ENCODE measurements around the gene PLEKHN1.

Gene PLEKHN1

DNA sequence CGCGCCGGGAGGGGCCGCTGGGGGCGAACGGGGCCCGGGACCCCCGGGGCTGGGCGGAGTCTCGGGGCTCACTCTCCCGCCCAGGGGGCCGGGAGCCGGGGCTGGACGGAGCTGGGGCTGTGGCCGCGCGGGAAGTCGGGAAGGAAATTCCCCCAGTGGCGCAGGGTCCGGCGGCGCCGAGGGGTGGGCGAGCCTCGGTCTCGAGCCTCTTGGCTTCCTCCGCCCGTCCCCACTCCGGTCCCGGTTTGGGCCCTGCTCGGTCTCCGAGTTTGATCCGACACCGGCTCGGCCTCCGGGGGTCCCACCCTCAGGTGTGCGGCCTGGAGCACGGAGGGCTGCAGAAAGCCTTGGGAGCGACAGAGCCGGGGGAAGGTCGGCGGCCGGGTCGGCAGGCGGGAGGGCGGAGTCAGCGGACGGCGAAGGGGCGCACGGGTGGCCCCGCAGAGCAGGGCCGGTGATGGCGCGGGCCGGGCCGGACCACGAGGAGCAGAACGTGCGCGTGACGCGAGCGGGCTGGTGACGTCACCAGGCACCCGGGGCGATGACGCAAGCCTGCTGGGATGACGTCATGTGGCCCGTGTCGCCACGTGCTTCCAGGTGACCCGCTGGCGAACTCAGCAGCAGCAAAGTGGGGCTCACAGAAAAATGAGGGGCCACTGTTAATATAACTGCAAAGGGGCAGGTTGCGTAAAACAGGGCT lies 34.2 kb downstream of the PLEKHN1 start (continued):
- TF ChIP-seq ZNF391 (tag by site-specific recombination; IDR thresholded peaks at IDR 0.05; ENCODE audit: borderline replicate concordance, low read depth): peak; percentile 98; the same call in 1 of the 2 replicates
- TF ChIP-seq ZNF223 (tag by site-specific recombination; IDR thresholded peaks at IDR 0.05): peak; percentile 37; the same call in 1 of the 2 replicates
- TF ChIP-seq ZNF549 (tag by site-specific recombination; IDR thresholded peaks at IDR 0.05): no peak
- TF ChIP-seq ZNF48 (tag by site-specific recombination; IDR thresholded peaks at IDR 0.05): no peak
- TF ChIP-seq, protein P1, sequence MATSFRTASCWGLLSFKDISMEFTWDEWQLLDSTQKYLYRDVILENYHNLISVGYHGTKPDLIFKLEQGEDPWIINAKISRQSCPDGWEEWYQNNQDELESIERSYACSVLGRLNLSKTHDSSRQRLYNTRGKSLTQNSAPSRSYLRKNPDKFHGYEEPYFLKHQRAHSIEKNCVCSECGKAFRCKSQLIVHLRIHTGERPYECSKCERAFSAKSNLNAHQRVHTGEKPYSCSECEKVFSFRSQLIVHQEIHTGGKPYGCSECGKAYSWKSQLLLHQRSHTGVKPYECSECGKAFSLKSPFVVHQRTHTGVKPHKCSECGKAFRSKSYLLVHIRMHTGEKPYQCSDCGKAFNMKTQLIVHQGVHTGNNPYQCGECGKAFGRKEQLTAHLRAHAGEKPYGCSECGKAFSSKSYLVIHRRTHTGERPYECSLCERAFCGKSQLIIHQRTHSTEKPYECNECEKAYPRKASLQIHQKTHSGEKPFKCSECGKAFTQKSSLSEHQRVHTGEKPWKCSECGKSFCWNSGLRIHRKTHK (tag by site-specific recombination; IDR thresholded peaks at IDR 0.05): no peak
- TF ChIP-seq, protein P2, sequence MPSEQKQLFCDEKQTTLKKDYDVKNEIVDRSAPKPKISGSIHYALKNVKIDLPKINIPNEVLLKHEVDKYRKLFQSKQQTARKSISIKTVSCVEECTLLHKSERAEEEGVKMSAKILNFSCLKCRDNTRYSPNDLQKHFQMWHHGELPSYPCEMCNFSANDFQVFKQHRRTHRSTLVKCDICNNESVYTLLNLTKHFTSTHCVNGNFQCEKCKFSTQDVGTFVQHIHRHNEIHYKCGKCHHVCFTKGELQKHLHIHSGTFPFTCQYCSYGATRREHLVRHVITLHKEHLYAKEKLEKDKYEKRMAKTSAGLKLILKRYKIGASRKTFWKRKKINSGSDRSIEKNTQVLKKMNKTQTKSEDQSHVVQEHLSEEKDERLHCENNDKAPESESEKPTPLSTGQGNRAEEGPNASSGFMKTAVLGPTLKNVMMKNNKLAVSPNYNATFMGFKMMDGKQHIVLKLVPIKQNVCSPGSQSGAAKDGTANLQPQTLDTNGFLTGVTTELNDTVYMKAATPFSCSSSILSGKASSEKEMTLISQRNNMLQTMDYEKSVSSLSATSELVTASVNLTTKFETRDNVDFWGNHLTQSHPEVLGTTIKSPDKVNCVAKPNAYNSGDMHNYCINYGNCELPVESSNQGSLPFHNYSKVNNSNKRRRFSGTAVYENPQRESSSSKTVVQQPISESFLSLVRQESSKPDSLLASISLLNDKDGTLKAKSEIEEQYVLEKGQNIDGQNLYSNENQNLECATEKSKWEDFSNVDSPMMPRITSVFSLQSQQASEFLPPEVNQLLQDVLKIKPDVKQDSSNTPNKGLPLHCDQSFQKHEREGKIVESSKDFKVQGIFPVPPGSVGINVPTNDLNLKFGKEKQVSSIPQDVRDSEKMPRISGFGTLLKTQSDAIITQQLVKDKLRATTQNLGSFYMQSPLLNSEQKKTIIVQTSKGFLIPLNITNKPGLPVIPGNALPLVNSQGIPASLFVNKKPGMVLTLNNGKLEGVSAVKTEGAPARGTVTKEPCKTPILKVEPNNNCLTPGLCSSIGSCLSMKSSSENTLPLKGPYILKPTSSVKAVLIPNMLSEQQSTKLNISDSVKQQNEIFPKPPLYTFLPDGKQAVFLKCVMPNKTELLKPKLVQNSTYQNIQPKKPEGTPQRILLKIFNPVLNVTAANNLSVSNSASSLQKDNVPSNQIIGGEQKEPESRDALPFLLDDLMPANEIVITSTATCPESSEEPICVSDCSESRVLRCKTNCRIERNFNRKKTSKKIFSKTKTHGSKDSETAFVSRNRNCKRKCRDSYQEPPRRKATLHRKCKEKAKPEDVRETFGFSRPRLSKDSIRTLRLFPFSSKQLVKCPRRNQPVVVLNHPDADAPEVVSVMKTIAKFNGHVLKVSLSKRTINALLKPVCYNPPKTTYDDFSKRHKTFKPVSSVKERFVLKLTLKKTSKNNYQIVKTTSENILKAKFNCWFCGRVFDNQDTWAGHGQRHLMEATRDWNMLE (tag by site-specific recombination; conservative IDR thresholded peaks at IDR 0.05; ENCODE audit: low read depth): no peak; the same call in 1 of the 2 replicates
- TF ChIP-seq ZNF558 (tag by site-specific recombination; IDR thresholded peaks at IDR 0.05): peak; percentile 40; the same call in 1 of the 2 replicates
- TF ChIP-seq, protein P3, sequence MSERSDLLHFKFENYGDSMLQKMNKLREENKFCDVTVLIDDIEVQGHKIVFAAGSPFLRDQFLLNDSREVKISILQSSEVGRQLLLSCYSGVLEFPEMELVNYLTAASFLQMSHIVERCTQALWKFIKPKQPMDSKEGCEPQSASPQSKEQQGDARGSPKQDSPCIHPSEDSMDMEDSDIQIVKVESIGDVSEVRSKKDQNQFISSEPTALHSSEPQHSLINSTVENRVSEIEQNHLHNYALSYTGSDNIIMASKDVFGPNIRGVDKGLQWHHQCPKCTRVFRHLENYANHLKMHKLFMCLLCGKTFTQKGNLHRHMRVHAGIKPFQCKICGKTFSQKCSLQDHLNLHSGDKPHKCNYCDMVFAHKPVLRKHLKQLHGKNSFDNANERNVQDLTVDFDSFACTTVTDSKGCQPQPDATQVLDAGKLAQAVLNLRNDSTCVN (tag by site-specific recombination; optimal IDR thresholded peaks at IDR 0.05): peak; percentile 97
- TF ChIP-seq SP2 (tag by site-specific recombination; IDR thresholded peaks at IDR 0.05): peak; percentile 79
- no peak for TF ChIP-seq ZNF404 (tag by site-specific recombination; IDR thresholded peaks at IDR 0.05)
- peak; percentile 95 for TF ChIP-seq GLIS2 (tag by site-specific recombination; IDR thresholded peaks at IDR 0.05)
- no peak; the same call in 1 of the 2 replicates for TF ChIP-seq GFI1B (tag by site-specific recombination; IDR thresholded peaks at IDR 0.05)
- TF ChIP-seq, protein P4, sequence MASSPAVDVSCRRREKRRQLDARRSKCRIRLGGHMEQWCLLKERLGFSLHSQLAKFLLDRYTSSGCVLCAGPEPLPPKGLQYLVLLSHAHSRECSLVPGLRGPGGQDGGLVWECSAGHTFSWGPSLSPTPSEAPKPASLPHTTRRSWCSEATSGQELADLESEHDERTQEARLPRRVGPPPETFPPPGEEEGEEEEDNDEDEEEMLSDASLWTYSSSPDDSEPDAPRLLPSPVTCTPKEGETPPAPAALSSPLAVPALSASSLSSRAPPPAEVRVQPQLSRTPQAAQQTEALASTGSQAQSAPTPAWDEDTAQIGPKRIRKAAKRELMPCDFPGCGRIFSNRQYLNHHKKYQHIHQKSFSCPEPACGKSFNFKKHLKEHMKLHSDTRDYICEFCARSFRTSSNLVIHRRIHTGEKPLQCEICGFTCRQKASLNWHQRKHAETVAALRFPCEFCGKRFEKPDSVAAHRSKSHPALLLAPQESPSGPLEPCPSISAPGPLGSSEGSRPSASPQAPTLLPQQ (tag by site-specific recombination; IDR thresholded peaks at IDR 0.05): peak; percentile 95
- TF ChIP-seq, protein P5, sequence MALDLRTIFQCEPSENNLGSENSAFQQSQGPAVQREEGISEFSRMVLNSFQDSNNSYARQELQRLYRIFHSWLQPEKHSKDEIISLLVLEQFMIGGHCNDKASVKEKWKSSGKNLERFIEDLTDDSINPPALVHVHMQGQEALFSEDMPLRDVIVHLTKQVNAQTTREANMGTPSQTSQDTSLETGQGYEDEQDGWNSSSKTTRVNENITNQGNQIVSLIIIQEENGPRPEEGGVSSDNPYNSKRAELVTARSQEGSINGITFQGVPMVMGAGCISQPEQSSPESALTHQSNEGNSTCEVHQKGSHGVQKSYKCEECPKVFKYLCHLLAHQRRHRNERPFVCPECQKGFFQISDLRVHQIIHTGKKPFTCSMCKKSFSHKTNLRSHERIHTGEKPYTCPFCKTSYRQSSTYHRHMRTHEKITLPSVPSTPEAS (tag by site-specific recombination; IDR thresholded peaks at IDR 0.05): peak; percentile 64
- no peak; the same call in none of the 2 replicates for TF ChIP-seq ZNF561 (tag by site-specific recombination; IDR thresholded peaks at IDR 0.05; ENCODE audit: borderline replicate concordance)
- TF ChIP-seq, protein P6, sequence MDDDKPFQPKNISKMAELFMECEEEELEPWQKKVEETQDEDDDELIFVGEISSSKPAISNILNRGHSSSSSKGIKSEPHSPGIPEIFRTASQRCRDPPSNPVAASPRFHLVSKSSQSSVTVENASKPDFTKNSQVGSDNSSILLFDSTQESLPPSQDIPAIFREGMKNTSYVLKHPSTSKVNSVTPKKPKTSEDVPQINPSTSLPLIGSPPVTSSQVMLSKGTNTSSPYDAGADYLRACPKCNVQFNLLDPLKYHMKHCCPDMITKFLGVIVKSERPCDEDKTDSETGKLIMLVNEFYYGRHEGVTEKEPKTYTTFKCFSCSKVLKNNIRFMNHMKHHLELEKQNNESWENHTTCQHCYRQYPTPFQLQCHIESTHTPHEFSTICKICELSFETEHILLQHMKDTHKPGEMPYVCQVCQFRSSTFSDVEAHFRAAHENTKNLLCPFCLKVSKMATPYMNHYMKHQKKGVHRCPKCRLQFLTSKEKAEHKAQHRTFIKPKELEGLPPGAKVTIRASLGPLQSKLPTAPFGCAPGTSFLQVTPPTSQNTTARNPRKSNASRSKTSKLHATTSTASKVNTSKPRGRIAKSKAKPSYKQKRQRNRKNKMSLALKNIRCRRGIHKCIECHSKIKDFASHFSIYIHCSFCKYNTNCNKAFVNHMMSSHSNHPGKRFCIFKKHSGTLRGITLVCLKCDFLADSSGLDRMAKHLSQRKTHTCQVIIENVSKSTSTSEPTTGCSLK (tag by site-specific recombination; IDR thresholded peaks at IDR 0.05): no peak
- TF ChIP-seq ZNF707 (tag by site-specific recombination; IDR thresholded peaks at IDR 0.05): 0 out of 2 replicates have a peak, but pooled peaks have one; percentile 24
- peak; percentile 15; the same call in 1 of the 2 replicates for TF ChIP-seq ZNF221 (tag by site-specific recombination; IDR thresholded peaks at IDR 0.05; ENCODE audit: borderline replicate concordance)
- peak; percentile 78; the same call in 1 of the 2 replicates for TF ChIP-seq ZNF121 (tag by site-specific recombination; IDR thresholded peaks at IDR 0.05)
- TF ChIP-seq YY1 (tag by site-specific recombination; IDR thresholded peaks at IDR 0.05): peak; percentile 87
- TF ChIP-seq ZNF112 (tag by site-specific recombination; IDR thresholded peaks at IDR 0.05): no peak; the same call in 1 of the 2 replicates
- TF ChIP-seq ZNF791 (tag by site-specific recombination; IDR thresholded peaks at IDR 0.05): no peak
- peak; percentile 73 for TF ChIP-seq SP3 (tag by site-specific recombination; IDR thresholded peaks at IDR 0.05)
- peak; percentile 100 for TF ChIP-seq ZEB2 (tag by site-specific recombination; IDR thresholded peaks at IDR 0.05)
- TF ChIP-seq KLF8 (tag by site-specific recombination; IDR thresholded peaks at IDR 0.05): peak; percentile 97
- no peak for TF ChIP-seq ZNF624 (tag by site-specific recombination; IDR thresholded peaks at IDR 0.05)
- peak; percentile 33; the same call in 1 of the 2 replicates for TF ChIP-seq ZNF623 (tag by site-specific recombination; IDR thresholded peaks at IDR 0.05)

Data from HEK293 (cell line).